AG09319 (cell line): ENCODE results near the gene BIRC6.

ENCODE experiments used
- DNase-seq: peaks from one replicate; pipeline ENCODE4 v3.0.0-alpha.2; 2010; ENCODE audit warnings: low read depth; ENCODE audit errors: extremely low read depth
- TF ChIP-seq, protein P1 (sequence below): IDR thresholded peaks from 2 replicates; pipeline ENCODE4 v1.5.1; 2011; ENCODE audit warnings: low read depth, mild to moderate bottlenecking, inconsistent platforms, low read length, moderate library complexity

The BIRC6 gene

DNA sequence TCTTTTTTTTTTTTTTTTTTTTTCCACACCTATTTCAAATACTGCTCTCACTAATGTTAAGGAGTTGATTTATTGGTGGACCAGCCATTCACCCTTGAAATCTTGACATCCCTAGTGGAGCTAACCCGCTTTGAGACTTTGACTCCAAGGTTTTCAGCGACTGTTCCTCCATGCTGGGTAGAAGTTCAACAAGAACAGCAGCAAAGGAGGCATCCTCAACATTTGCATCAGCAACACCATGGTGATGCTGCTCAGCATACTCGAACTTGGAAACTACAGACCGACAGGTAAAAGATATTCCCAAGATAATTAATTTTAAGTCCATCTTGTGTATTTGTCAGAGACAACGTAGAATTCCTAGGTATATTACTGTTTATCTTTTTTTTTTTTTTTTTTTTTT, 74.0 kb downstream of the BIRC6 start:
- TF ChIP-seq, protein P1, sequence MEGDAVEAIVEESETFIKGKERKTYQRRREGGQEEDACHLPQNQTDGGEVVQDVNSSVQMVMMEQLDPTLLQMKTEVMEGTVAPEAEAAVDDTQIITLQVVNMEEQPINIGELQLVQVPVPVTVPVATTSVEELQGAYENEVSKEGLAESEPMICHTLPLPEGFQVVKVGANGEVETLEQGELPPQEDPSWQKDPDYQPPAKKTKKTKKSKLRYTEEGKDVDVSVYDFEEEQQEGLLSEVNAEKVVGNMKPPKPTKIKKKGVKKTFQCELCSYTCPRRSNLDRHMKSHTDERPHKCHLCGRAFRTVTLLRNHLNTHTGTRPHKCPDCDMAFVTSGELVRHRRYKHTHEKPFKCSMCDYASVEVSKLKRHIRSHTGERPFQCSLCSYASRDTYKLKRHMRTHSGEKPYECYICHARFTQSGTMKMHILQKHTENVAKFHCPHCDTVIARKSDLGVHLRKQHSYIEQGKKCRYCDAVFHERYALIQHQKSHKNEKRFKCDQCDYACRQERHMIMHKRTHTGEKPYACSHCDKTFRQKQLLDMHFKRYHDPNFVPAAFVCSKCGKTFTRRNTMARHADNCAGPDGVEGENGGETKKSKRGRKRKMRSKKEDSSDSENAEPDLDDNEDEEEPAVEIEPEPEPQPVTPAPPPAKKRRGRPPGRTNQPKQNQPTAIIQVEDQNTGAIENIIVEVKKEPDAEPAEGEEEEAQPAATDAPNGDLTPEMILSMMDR = no peak
- no peak for DNase-seq

DNA sequence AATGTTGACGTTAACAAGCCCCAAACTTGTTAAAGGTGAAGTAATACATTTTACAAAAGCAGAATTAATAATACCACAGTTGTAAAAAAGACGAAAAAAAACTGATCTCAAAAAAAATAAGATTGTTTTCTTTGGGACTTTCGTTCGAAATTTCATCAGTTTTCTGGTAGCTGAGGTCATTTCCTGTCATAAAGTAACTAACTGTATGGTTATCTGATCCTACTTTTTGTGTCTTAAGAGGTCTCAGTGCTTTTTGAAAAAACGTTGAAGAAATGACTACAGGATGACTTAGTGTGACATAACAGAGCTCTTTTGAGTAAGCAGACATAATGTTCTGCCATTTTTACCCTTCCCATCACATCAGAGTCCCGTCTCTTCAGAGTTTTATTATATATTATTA, 79.3 kb downstream of the BIRC6 start:
- DNase-seq = no peak
- TF ChIP-seq, protein P1 = no peak

DNA sequence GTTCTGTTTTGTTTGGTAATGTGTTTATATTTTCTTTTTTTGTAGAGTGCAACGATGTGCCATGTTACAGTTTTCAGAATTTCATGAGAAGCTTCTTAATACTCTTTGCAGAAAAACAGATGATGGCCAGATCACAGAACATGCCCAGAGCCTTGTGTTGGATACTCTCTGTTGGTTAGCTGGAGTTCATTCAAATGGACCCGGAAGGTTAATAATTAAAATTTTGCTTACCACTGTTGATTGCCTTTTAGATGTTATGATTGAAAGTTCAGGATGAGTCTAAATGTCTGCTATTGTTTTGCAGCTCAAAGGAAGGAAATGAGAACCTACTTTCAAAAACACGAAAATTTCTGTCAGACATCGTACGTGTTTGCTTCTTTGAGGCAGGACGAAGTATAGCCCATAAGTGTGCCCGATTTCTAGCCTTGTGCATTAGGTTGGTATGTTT, 85.2 kb downstream of the BIRC6 start:
- TF ChIP-seq, protein P1 = no peak
- no peak for DNase-seq

DNA sequence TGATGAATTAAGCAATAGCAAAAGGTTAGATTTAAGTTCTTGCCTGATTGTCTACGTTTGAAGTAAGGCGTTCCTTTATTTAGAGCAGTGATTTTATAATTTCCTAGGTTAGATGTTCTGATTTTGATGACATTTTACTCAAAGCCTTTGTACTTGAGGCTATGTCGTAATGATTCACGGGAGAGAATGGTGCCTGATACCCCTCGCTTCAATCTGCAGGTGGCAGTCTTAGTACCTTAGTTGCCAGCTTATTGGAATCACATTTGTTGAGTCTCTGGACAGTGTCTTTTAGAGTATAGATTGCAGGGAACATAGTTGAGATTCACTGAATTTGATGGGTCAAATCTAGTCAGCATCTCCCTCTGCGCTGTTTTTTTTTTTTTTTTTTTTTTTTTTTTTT, 89.5 kb downstream of the BIRC6 start:
- DNase-seq = no peak

DNA sequence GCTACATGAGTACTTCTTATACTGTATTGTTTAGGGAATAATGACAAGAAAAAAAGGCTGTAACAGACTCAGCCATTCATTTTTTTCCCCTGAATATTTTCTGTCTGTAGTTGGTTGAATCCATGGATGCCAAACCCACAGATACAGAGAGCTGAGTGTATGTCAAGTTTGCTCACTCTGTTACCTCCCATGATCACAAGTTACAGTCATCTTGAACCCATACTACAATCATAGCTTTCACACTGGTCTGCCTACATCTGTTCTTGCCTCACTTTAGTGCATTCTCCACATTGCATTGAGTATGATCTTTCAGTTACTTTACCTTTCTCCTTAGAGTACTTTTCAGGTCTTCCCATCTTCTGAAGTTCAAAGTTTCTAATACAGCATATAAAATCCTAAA, 94.0 kb downstream of the BIRC6 start:
- no peak for DNase-seq
- TF ChIP-seq, protein P1 = no peak

More for the DNA sequence above, 89.5 kb downstream of the BIRC6 start:
- TF ChIP-seq, protein P1 = no peak

DNA sequence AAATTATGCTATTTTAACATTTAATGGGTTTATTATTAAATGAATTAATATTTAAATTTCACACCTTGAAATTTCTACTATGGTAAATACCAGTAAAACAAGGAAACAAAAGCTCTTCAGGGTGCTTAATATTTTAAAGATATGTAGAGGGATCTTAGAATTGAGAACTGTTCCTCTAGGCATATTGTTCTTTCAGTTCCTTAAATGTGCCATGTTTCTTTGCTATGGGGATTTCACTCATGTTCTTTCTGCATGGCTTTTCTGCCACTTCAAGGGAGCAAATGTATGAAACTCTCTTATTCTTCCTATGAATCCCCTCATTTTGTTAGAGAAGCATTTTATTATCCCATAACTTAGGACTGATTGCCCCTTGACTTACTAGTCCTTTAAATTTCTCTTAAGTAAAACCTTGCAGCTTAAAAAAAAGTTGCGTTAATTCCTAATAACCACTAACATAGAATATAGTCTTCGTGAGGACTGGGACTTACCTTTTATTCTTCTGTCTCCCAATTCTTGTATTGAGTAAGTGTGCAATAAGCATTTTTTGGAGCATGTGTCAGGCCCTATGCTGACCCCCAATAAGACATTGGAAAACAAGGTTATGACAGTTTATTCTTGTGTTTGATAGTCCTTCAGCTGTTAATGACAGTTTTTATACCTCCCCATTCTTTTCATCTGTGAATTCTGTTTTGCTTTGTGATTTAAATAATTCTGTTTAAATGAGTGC, 95.7 kb downstream of the BIRC6 start:
- DNase-seq = no peak
- TF ChIP-seq, protein P1 = no peak

DNA sequence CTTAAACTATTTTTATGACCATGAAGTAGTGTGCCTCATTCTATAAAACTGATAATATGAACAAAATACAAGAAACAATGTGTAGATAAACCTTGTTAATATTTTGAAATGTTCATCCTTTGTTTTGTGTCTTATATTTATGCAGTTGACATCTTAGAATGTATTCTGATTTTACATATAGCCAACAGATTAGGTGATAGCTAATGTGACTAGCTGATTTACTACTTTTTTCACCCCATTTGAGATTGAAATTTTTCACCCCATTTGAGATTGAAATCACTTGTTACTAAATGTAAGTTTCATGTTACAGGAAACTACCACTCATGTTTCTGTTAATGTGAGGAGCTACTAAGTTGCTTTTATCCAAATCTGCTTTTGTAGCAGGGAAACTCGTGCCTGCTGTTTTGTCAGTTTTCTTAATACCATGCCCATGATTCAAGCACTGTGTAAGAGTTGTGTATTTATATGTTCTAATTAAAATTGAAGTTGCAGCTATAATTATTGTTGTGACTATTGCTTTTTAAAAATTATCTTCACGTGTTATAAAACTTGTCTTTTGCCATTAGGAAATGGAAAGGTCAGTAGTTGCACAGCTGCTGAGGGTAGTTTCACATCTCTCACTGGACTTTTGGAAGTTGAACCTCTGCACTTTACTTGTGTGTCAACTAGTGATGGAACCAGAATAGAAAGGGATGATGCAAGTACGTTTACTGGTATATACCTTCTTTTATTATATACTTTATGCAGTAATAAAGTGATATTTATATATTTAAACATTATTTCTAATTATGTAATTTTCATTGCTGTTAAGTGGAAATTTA, 96.6 kb downstream of the BIRC6 start:
- TF ChIP-seq, protein P1 = no peak
- no peak for DNase-seq
